HepG2 (cell line): Measurements from ENCODE around the gene COQ9. TPM values are rescaled to one million over a fixed set of nuclear protein-coding genes. Genes with fewer than 3 reads are reported as not detected.
A peak's percentile ranks its signal among the peaks of the same experiment; 100 is the strongest.

Experiments
- ATAC-seq: fragments of 200-7000 bp; cut with Tn5 transposase; 3 replicates; pipeline ENCODE4 v1.9.1; 2020; ENCODE audit warnings: mild to moderate bottlenecking, moderate library complexity
- BruUV-seq: library from RNA; stranded (reverse); fragments of 400-500 nt; replicated peaks from 2 replicates; lab custom pipeline; 2021; lab: Mats Ljungman, UMichigan
- CTCF ChIA-PET: fragments of 300-600 bp; formaldehyde crosslinking; extraction: SDS; loops from one replicate; lab custom pipeline; 2021; ENCODE audit warnings: low total read pairs, inconsistent platforms, low intra/inter-chr PET ratio; lab: Yijun Ruan, JAX
- POLR2A ChIA-PET: fragments of 350-600 bp; sonication (Branson Sonifier 250); formaldehyde crosslinking; loops from one replicate; lab custom pipeline; 2020; ENCODE audit warnings: antibody characterized with exemption, inconsistent platforms; lab: Yijun Ruan, JAX
- DNase-seq: peaks from one replicate; pipeline ENCODE4 v3.0.0-alpha.2; 2015; ENCODE audit warnings: low spot score
- FAIRE-seq: peaks from 3 replicates; lab custom pipeline; 2011; peaks lifted over from hg19 to GRCh38; lab: Jason Lieb, UNC
- H2AFZ ChIP-seq: one replicate; pipeline ENCODE4 v1.6.1; 2011; ENCODE audit warnings: low read length, inconsistent platforms
- H3K27ac ChIP-seq: fragments of 300-600 bp; 3 replicates; pipeline ENCODE4 v1.8.0; 2011; ENCODE audit warnings: mixed run types, mild to moderate bottlenecking, mixed read lengths, low read length, inconsistent platforms; ENCODE audit not compliant: insufficient read depth; ENCODE audit errors: extremely low read length
- H3K27me3 ChIP-seq, 2 experiments: fragments of 200-600 bp in 1 of 2; 2 replicates in 1 of 2; 3 replicates in 1 of 2; pipeline versions ENCODE4 v1.6.0 to v1.8.0; 2011; ENCODE audit warnings: low read length in 2 of 2, mild to moderate bottlenecking in 2 of 2, moderate library complexity in 2 of 2, inconsistent platforms in 1 of 2; ENCODE audit not compliant: insufficient read depth in 2 of 2, control insufficient read depth in 1 of 2
- H3K36me3 ChIP-seq, 2 experiments: fragments of 200-600 bp in 1 of 2; replicated peaks in 1 of 2; 2 replicates in 1 of 2; 3 replicates in 1 of 2; pipeline versions ENCODE4 v1.5.1 to v1.8.0; 2011; ENCODE audit warnings: low read length in 2 of 2, inconsistent platforms in 1 of 2; ENCODE audit not compliant: insufficient read depth in 2 of 2, control insufficient read depth in 1 of 2
- H3K4me1 ChIP-seq: 2 replicates; pipeline ENCODE4 v1.5.1; 2012; ENCODE audit warnings: low read length, inconsistent platforms; ENCODE audit not compliant: insufficient read depth
- H3K4me2 ChIP-seq: 2 replicates; pipeline ENCODE4 v1.6.0; 2011; ENCODE audit warnings: low read depth, low read length, inconsistent platforms
- H3K4me3 ChIP-seq, 3 experiments: fragments of 200-600 bp in 1 of 3; sonication (generic), shearing (Covaris generic) in 1 of 3; replicated peaks in 1 of 3; 2 replicates each; pipeline ENCODE4 v1.5.1; 2011 to 2016; ENCODE audit warnings: low read length in 3 of 3, inconsistent platforms in 2 of 3, low read depth in 2 of 3, mild to moderate bottlenecking in 2 of 3, control low read depth in 1 of 3, mixed read lengths in 1 of 3; ENCODE audit not compliant: insufficient read depth in 1 of 3
- H3K79me2 ChIP-seq: one replicate; pipeline ENCODE4 v1.6.1; 2011; ENCODE audit warnings: low read length, inconsistent platforms; ENCODE audit not compliant: insufficient read depth
- H3K9ac ChIP-seq: 2 replicates; pipeline ENCODE4 v1.6.0; 2011; ENCODE audit warnings: mild to moderate bottlenecking, low read depth, low read length, inconsistent platforms; ENCODE audit not compliant: insufficient read depth
- H3K9me3 ChIP-seq: 2 replicates; pipeline ENCODE4 v1.5.1; 2012; ENCODE audit warnings: mild to moderate bottlenecking, low read length
- H4K20me1 ChIP-seq: 2 replicates; pipeline ENCODE4 v1.6.0; 2011; ENCODE audit warnings: inconsistent platforms, mild to moderate bottlenecking, low read length, moderate library complexity; ENCODE audit not compliant: insufficient read depth
- ISL2 ChIP-seq: sonication (generic); formaldehyde crosslinking; IDR thresholded peaks from 2 replicates; pipeline ENCODE4 v1.5.0; 2020; ENCODE audit warnings: missing genetic modification reagents
- ZFP36 ChIP-seq: fragments of 150-350 bp; IDR thresholded peaks from 2 replicates; pipeline ENCODE4 v1.6.1; 2018; ENCODE audit warnings: borderline replicate concordance, low read length, low read depth; ENCODE audit not compliant: partially characterized antibody
- ZNF501 ChIP-seq: sonication (generic); formaldehyde crosslinking; IDR thresholded peaks from 2 replicates; pipeline ENCODE4 v1.5.1; 2020; ENCODE audit warnings: mild to moderate bottlenecking, moderate library complexity, missing genetic modification reagents
- ZNF572 ChIP-seq: sonication (generic); formaldehyde crosslinking; IDR thresholded peaks from 2 replicates; pipeline ENCODE4 v1.5.1; 2020; ENCODE audit warnings: mild to moderate bottlenecking, missing genetic modification reagents
- WGBS: methylation state at CpG from one replicate; pipeline ENCODE4 v1.1.6; 2017; ENCODE audit warnings: low lambda C conversion rate; 5-methylcytosine and 5-hydroxymethylcytosine counted together
- in situ Hi-C: cut with HindIII; loops from 2 replicates; pipeline ENCODE4 v1.10.0; 2017; ENCODE audit warnings: low pct_unique_long_range_greater_than_20kb; ENCODE audit not compliant: extremely low pct_ligation_motif_present
- intact Hi-C: fragments of 100-400 bp; cut with micrococcal nuclease; formaldehyde crosslinking; loops from one replicate; pipeline ENCODE4 v1.10.0; 2022; ENCODE audit not compliant: unreplicated experiment
- polyA plus RNA-seq, 8 experiments: library from polyadenylated mRNA; depleted of rRNA in 3 of 8; stranded (reverse) in 7 of 8; unstranded in 1 of 8; fragments of >200 nt; fragmentation: Illumina TruSeq in 4 of 8; extraction: Trizol in 4 of 8; gene quantifications; 2 replicates each; pipeline versions ENCODE4 v1.2.1 to v1.2.3, GENCODE V29; 2011 to 2016; ENCODE audit warnings: low read depth in 4 of 8, missing spikeins in 1 of 8, mixed read lengths in 1 of 8; ENCODE audit not compliant: insufficient read depth in 1 of 8
- total RNA-seq, 5 experiments: library from RNA; depleted of rRNA; stranded (reverse); fragments of >200 nt; fragmentation: Illumina TruSeq; extraction: Trizol; gene quantifications; 2 replicates each; pipeline ENCODE4 v1.2.3, GENCODE V29; 2016; ENCODE audit warnings: low read depth in 1 of 5

The COQ9 gene
- total and polyA plus RNA-seq, 2 of the 13 experiments (the other 11 are each of a cell fraction or from before 2014, with no cell fraction given) = 57.5 to 108 TPM

- 0 out of 2 replicates have a peak, but pooled peaks have one; percentile 44 for TF ChIP-seq ZNF572 (CRISPR knock-in tag)
Measured at GRCh38 chr16:57483725-57484514, 36.6 kb downstream of the COQ9 start (continued).

DNA sequence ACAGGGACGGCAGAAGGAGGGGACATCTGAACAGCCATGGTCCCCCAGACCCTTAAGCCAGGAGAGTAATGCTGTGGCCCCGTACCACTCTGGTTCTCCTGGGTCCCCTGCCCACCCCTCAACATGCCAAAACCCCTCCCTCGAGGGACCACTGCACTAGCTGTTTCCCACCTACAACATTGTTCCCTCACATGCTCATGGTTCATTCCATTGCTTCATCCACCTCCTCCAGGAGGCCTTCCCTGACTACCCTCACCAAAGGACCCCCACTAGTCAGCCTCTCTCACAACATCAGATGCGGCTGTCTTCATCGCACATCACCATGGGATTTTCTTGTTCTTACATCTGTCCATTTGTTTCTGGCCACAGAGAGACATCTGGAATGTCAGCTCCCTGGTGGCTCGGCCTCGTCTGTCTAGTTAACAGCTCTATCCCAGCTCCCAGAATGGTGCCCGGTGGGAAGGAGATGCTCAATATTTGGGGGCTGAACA lies 37.3 kb downstream of the COQ9 start:
- BruUV-seq = no TSS peak
- peak overlapping the region; percentile 88; the same call in 1 of the 2 replicates for H3K9ac ChIP-seq
- H4K20me1 ChIP-seq = no peaks in the 10 kb centered on the region
- DNase-seq = no peak
- in situ Hi-C loops (no loop called here), intact Hi-C loops (no loop called here)
- peaks cover 81% of the 10 kb centered on the region for H3K4me1 ChIP-seq
- no peak for FAIRE-seq
- ChIA-PET CTCF (no interaction called here), POLR2A (interaction anchor here (0.5 to 1.3 kb wide), 3 partner anchors 13 to 137 kb away, joined by 3 read pairs; no protein-coding TSS in a partner anchor)
- peaks cover 31% of the 10 kb centered on the region for H3K79me2 ChIP-seq
- ATAC-seq = no peak
- H3K36me3 ChIP-seq = no peaks in the 10 kb centered on the region
- H3K9me3 ChIP-seq = no peaks in the 10 kb centered on the region
- H3K27ac ChIP-seq = no peak overlapping the region
- H3K4me3 ChIP-seq = peak overlapping the region in 1 of 3 experiments; percentile 96; a peak in 2 of 6 replicates
- peaks cover 0 to 6% of the 10 kb centered on the region in 2 experiments; a peak in 1 of 5 replicates for H3K27me3 ChIP-seq
- 94% methylated on average over 8 of the region's 8 CpGs for WGBS
- H3K4me2 ChIP-seq = peak overlapping the region; percentile 94
- H2AFZ ChIP-seq = no peak overlapping the region
- 0 out of 2 replicates have a peak, but pooled peaks have one; percentile 7 for TF ChIP-seq ZNF501 (CRISPR knock-in tag)
- TF ChIP-seq ZFP36 = peak; percentile 79
- no peak for TF ChIP-seq ISL2 (CRISPR knock-in tag)
